OCI-LY1 (cell line): ENCODE data around the gene DTWD1.

ENCODE experiments used
- H2AFZ ChIP-seq: fragments of 200-600 bp; sonication (generic), shearing (Covaris generic); 2 replicates; pipeline ENCODE4 v1.6.0; 2014; ENCODE audit warnings: antibody characterized with exemption, mild to moderate bottlenecking, low read length
- H3F3A ChIP-seq: fragments of 200-600 bp; sonication (generic), shearing (Covaris generic); 2 replicates; pipeline ENCODE4 v1.6.0; 2014; ENCODE audit warnings: mild to moderate bottlenecking, antibody characterized with exemption, low read length, moderate library complexity; ENCODE audit not compliant: insufficient read depth
- H3K27ac ChIP-seq: fragments of 200-600 bp; sonication (generic); 2 replicates; pipeline ENCODE4 v1.5.1; 2014; ENCODE audit warnings: low read length, mixed run types, mild to moderate bottlenecking, low read depth; ENCODE audit not compliant: poor library complexity, severe bottlenecking
- H3K27me3 ChIP-seq: fragments of 200-600 bp; sonication (generic); 2 replicates; pipeline ENCODE4 v1.6.0; 2014; ENCODE audit warnings: antibody characterized with exemption, mild to moderate bottlenecking, low read length, moderate library complexity; ENCODE audit not compliant: insufficient read depth
- H3K36me3 ChIP-seq: fragments of 200-600 bp; sonication (generic); 2 replicates; pipeline ENCODE4 v1.6.1; 2014; ENCODE audit warnings: mild to moderate bottlenecking, antibody characterized with exemption, low read length, moderate library complexity, mixed read lengths; ENCODE audit not compliant: insufficient read depth
- H3K4me1 ChIP-seq: fragments of 200-600 bp; sonication (generic); 2 replicates; pipeline ENCODE4 v1.5.1; 2014; ENCODE audit warnings: mild to moderate bottlenecking, low read length, moderate library complexity; ENCODE audit not compliant: insufficient read depth, severe bottlenecking
- H3K4me2 ChIP-seq: fragments of 200-600 bp; sonication (generic), shearing (Covaris generic); 2 replicates; pipeline ENCODE4 v1.6.1; 2014; ENCODE audit warnings: low read length
- H3K4me3 ChIP-seq: fragments of 200-600 bp; sonication (generic); 2 replicates; pipeline ENCODE4 v1.5.1; 2014; ENCODE audit warnings: low read length, low read depth, mild to moderate bottlenecking, mixed read lengths; ENCODE audit not compliant: poor library complexity, severe bottlenecking
- H3K79me2 ChIP-seq: fragments of 200-600 bp; shearing (Covaris generic); 2 replicates; pipeline ENCODE4 v1.6.1; 2016; ENCODE audit warnings: mixed run types, low read length, mixed read lengths; ENCODE audit not compliant: insufficient read depth
- H3K9ac ChIP-seq: fragments of 200-600 bp; sonication (generic), shearing (Covaris generic); 2 replicates; pipeline ENCODE4 v1.6.1; 2014; ENCODE audit warnings: mild to moderate bottlenecking, low read length, mixed read lengths
- H3K9me2 ChIP-seq: fragments of 200-600 bp; sonication (generic), shearing (Covaris generic); 2 replicates; pipeline ENCODE4 v1.6.1; 2014; ENCODE audit warnings: low read depth, mild to moderate bottlenecking, low read length, mixed read lengths
- H3K9me3 ChIP-seq: fragments of 200-600 bp; shearing (Covaris generic); 2 replicates; pipeline ENCODE4 v1.6.1; 2014; ENCODE audit warnings: low read length, mixed read lengths
- H4K20me1 ChIP-seq: fragments of 200-600 bp; sonication (generic), shearing (Covaris generic); 2 replicates; pipeline ENCODE4 v1.6.0; 2016; ENCODE audit warnings: mild to moderate bottlenecking, low read length; ENCODE audit not compliant: insufficient read depth
- EZH2 ChIP-seq: fragments of 200-600 bp; sonication (generic), shearing (Covaris generic); IDR thresholded peaks from 2 replicates; pipeline ENCODE4 v1.8.0; 2017; ENCODE audit warnings: borderline replicate concordance, mixed run types, mild to moderate bottlenecking, antibody characterized with exemption, low read length, moderate library complexity, mixed read lengths
- TF ChIP-seq, protein P1 (sequence below): fragments of 200-600 bp; sonication (generic), shearing (Covaris generic); IDR thresholded peaks from 2 replicates; pipeline ENCODE4 v1.5.1; 2017; ENCODE audit warnings: mild to moderate bottlenecking, antibody characterized with exemption, low read length, moderate library complexity, mixed read lengths

DTWD1 gene

GRCh38 chr15:49673861-49674260 is 53.0 kb downstream of the DTWD1 start:
- no peak overlapping the region for H3K4me3 ChIP-seq
- no peak overlapping the region for H2AFZ ChIP-seq
- no peaks in the 10 kb centered on the region for H3K9me2 ChIP-seq
- H3K4me2 ChIP-seq, result no peak overlapping the region
- no peaks in the 10 kb centered on the region for H3K27me3 ChIP-seq
- H4K20me1 ChIP-seq, result no peaks in the 10 kb centered on the region
- H3K9ac ChIP-seq, result no peak overlapping the region
- H3K4me1 ChIP-seq, result no peaks in the 10 kb centered on the region
- H3K9me3 ChIP-seq, result no peaks in the 10 kb centered on the region
- H3K36me3 ChIP-seq, result no peaks in the 10 kb centered on the region
- H3K27ac ChIP-seq, result no peak overlapping the region
- H3F3A ChIP-seq, result no peaks in the 10 kb centered on the region
- TF ChIP-seq EZH2, result no peak
- TF ChIP-seq, protein P1, sequence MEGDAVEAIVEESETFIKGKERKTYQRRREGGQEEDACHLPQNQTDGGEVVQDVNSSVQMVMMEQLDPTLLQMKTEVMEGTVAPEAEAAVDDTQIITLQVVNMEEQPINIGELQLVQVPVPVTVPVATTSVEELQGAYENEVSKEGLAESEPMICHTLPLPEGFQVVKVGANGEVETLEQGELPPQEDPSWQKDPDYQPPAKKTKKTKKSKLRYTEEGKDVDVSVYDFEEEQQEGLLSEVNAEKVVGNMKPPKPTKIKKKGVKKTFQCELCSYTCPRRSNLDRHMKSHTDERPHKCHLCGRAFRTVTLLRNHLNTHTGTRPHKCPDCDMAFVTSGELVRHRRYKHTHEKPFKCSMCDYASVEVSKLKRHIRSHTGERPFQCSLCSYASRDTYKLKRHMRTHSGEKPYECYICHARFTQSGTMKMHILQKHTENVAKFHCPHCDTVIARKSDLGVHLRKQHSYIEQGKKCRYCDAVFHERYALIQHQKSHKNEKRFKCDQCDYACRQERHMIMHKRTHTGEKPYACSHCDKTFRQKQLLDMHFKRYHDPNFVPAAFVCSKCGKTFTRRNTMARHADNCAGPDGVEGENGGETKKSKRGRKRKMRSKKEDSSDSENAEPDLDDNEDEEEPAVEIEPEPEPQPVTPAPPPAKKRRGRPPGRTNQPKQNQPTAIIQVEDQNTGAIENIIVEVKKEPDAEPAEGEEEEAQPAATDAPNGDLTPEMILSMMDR, result no peak
- H3K79me2 ChIP-seq, result no peaks in the 10 kb centered on the region

- Histone ChIP-seq H4K20me1 (no peaks in the 10 kb centered on the region), H3K9ac (no peak overlapping the region), H3K4me3 (no peak overlapping the region), H3F3A (no peaks in the 10 kb centered on the region), H2AFZ (no peak overlapping the region), H3K27me3 (no peaks in the 10 kb centered on the region), H3K9me2 (no peaks in the 10 kb centered on the region), H3K4me2 (no peak overlapping the region), H3K36me3 (no peaks in the 10 kb centered on the region), H3K9me3 (no peaks in the 10 kb centered on the region), H3K79me2 (no peaks in the 10 kb centered on the region), H3K27ac (no peak overlapping the region), H3K4me1 (no peaks in the 10 kb centered on the region)
- TF ChIP-seq EZH2, result no peak
- TF ChIP-seq, protein P1, result no peak
These were observed 53.5 kb downstream of the DTWD1 start for GRCh38 chr15:49674370-49674769.

- no peaks in the 10 kb centered on the region for H3K9me3 ChIP-seq
- H3K4me3 ChIP-seq, result no peak overlapping the region
- no peaks in the 10 kb centered on the region for H3K79me2 ChIP-seq
- no peaks in the 10 kb centered on the region for H3K27me3 ChIP-seq
- H3K27ac ChIP-seq, result no peak overlapping the region
- TF ChIP-seq, protein P1, result no peak
- no peak for TF ChIP-seq EZH2
- no peaks in the 10 kb centered on the region for H3K36me3 ChIP-seq
- H3K9ac ChIP-seq, result no peak overlapping the region
- H3K9me2 ChIP-seq, result no peaks in the 10 kb centered on the region
- H3F3A ChIP-seq, result no peaks in the 10 kb centered on the region
- H4K20me1 ChIP-seq, result no peaks in the 10 kb centered on the region
- no peak overlapping the region for H3K4me2 ChIP-seq
- no peaks in the 10 kb centered on the region for H3K4me1 ChIP-seq
- H2AFZ ChIP-seq, result no peak overlapping the region
These were observed 54.2 kb downstream of the DTWD1 start for GRCh38 chr15:49675041-49675440.
